HG03064 (cell line): ENCODE measurements around the gene SLC35B2.

Experiments
- ATAC-seq: cut with Tn5 transposase; IDR thresholded peaks from one replicate; pipeline ENCODE4 v1.9.1; 2021; ENCODE audit warnings: low read depth; ENCODE audit not compliant: unreplicated experiment

Gene SLC35B2

GRCh38 chr6:44257025-44257752 is at the start of gene SLC35B2:
SLC35B2 (minus strand) TSS chr6:44257528; CDS start chr6:44257410, 118 bp downstream.
- ATAC-seq: no peak

GRCh38 chr6:44306710-44307109 is 49.4 kb upstream of the SLC35B2 start:
- no peak for ATAC-seq

- ATAC-seq: no peak
Measured at GRCh38 chr6:44305200-44305725, 47.9 kb upstream of the SLC35B2 start.

DNA sequence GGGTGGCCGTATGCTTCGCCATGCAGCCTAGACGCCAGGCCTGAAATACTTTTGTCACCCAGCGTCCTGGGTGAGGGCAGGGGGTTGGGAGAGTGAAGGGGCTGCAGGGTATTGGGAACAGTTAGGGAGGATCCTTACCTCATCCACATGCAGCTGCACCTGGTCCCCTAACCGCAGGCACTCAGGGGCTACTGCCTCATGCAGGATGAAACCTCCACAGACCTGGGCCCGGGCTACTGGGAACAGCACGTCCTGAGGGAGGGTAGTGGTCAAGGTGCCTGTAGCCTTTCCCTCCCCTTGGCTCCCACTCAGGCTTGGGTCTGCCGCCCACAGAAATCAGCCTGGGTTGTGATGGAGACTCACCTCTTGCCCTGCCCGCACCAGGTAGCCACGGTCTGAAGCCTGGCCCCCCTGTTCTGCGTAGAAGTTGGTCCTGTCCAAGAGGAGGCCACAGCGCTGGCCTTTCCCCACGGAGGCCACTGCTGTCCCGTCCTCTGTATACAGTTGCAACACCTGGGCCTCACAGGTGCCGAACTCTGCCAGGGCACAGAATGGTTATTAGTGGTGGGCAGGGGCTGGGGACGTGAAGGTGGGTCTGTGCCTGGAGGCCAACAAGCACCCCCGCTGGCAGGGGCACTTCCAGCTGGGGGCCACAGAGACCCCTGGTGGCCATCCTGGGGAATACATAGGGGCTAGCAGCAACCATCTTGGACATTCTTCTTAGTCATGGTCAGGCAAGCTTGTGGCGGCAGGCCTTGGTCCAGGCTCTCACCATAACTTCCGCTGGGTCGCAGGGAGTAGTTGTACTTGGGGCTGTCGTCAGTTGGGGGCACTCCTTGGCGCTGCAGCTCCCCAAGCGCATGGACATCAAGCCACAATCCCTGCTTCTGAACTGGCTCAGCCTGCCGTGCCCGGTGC is 47.2 kb upstream of the SLC35B2 start:
- no peak for ATAC-seq

DNA sequence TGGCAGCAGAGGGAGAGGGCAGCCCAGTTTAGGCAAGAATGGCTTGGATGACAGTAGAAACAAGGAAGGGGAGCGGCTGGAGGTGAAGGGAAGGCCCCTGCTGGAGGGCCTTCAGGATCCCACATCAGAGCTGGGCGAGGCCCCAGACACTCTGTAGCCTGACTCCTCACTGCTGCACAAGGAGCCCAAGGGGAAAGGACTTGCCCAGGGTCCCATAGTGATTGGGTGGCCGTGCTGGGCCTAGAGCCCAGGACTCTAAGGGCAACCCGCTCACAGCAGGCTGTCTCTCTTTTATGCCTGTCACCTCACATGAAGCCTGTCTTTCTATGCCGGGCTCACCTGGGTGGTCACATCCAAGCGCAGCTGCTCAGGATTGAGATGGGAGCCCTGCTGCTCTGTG is 46.5 kb upstream of the SLC35B2 start:
- no peak for ATAC-seq

DNA sequence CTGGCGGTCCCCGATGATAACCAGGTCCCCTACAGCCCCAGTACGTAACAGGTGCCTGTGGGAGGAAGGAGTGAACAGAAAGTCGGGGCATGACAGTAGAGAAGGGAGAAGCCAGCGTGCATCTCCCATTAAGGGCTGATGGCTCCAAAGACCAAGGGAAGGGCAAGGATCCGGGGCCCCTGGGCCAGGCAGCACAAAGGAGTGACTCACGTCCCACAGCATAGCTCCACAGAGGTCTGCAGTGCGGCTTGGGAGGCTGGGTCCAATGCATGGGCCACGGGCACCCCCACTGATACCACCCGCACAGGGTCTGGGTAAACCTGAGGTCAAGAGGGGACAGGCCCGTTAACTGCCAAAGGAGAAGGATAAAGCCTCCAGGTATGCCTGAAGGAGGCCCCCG is 45.5 kb upstream of the SLC35B2 start:
- no peak for ATAC-seq

- no peak for ATAC-seq
Measured at GRCh38 chr6:44301782-44302564, 44.6 kb upstream of the SLC35B2 start.

DNA sequence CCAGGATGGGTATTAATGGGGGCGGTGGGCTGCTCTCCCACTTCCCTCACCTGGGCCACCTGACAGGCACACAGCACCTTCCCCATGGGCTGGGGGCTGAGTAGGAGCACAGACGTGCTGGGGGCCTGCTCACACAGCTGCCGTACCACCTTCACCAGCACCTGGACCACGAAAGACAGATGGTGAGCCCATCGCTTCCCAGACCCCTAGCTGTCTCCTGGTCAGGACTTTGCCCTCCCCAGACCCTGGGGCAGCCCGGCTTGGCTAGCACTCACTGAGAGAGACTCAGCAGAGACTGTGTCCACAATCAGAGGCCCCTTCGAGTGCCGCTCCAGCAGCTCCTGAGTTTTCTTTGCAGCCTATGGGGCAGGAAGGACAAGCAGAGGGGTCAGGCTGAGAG is 43.8 kb upstream of the SLC35B2 start:
- no peak for ATAC-seq

- ATAC-seq: no peak
Measured at GRCh38 chr6:44300292-44300823, 43.0 kb upstream of the SLC35B2 start.

- no peak for ATAC-seq
Measured at GRCh38 chr6:44298864-44299263, 41.5 kb upstream of the SLC35B2 start.

DNA sequence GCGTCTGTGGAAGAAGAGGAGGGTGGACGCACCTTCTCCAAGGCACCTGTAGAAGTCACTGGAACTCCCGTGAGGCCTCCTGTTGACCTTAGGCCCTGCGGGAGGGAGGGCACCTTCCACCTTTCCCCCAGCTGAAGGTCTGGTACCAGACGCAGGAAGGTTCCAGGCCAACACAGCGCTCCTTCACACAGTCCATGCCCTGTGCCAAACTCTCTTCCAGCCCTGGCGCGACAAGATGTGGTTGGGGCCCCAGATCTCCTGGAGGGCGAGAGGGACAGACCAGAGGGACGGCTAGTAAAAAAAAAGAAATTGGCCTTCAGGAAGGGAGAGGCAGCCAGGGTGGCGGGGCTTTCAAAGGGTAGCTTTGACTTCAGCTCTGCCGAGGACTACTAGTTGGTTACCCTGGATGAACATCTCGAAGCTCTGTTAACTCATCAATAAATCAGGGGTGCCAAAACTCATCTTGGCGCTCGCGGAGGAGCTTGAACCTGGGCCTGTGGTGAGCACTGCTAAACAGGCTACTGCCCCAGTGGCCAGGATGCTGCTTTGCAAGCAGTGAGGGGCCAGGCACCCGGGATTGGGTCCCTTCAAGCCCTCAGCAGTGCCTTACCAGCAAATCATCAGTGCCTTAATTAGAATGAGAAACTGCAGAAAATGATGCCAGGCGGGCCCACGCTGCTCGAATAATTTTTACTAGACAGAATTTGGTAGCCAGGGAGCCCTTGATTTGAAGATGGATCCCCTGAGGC is 40.9 kb upstream of the SLC35B2 start:
- ATAC-seq: no peak

GRCh38 chr6:44297063-44298038 is 40.0 kb upstream of the SLC35B2 start:
- ATAC-seq: no peak

DNA sequence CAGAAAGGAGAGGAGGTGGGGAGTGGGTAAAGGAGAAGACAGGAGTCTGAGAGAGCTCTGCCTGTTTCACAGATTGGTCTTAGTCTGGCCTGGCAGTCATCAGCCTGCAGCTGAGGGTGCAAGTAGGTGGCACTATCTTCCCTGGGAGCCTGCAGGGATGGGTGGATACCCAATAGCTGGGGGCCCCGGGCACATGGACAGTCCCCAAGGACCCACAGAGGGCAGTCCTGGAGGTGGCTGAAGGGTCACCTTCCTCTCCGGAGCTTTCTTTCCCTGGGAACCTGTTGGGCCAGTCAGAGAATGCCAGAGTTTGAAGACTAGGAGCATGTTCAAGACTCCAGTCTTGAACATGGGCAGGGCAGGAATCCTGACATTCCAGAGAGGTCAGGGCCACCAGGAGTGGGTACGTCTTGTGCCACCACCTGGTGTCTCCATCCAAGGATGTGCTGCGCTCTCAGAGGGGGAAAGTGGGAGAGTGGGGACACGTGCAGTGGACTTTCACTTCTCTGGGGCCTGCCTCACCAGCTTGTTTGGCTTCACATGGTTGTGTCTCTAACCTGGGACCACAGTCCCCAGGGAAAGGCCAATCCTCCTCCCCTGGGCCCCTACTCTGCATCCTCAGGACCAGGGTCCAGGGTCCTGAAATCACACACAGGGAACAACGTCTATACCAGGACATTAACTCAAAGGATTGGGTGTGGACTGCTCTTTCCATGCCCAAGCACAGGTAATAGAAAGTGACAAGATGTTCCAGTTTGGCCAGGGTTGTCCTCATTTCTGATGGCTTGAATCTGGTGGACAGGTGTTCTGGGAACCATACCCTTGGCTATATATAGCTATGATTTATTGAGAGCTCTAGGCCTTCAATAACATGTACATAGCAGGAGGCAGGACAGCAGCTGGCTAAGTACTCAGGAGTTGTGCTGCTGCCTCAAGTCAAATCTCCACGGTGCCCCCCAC is 37.8 kb upstream of the SLC35B2 start:
- ATAC-seq: no peak

DNA sequence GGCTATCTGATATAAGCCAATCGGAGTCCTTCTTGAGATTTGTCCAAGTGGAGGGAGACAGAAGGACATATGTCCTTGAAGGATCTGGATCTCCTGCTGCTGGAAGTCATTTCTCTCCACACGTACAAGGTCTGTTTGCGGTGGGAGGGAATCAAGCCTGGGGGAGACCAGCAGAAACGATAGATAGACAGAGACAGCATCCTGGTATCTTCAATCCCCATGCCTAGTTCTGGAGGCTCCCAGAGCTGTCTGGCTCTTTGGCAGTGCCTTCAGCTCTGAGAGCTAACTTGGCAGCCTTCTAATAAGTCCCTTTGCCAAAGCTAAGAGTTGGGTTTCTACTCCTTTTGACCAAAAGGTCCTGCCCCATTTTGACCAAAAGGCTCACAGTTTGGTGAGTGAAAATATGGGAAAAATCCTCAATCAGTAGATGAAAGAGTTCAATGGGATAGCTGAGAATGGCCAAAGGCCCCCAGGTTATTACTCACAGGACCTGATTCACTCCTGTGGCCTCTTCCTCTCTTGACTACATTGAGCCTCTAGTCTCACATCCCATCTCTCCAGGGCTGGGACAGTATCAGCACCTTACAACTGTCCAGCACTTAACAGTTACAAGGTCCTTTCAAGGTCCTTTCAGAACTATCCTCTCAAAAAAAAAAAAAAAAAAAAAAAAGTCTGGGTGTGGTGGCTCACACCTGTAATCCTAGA is 35.5 kb upstream of the SLC35B2 start:
- no peak for ATAC-seq

- no peak for ATAC-seq
Measured at GRCh38 chr6:44291841-44292240, 34.5 kb upstream of the SLC35B2 start.

DNA sequence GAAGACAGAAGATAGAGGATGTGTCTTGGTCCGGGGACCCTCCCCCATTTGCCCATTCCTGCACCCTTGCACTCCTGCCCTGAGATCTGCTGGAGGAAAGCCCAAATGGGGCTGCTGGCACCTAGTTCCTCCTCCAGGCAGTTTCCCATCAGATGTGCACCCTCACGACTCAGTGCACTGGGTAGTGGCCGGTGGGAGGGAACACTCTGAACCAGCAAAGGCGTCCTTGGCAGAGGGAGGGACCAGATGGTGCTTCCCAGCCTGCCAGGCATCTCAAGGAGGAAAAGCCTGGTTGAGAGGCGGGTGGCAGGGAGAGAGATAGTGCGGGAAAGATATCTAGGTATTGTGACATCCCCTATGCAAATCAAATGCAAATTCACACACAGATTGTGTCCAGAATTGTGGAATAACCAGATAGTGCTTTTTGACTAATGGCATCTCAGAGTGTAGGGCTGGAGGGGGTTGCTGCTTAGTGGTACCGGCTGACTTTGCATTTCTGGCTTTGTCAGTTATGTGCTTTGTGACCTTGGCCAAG is 32.5 kb upstream of the SLC35B2 start:
- no peak for ATAC-seq

GRCh38 chr6:44286747-44287146 is 29.4 kb upstream of the SLC35B2 start:
- ATAC-seq: no peak
